Esophagus squamous epithelium (tissue), 4 donors: ENCODE data around the gene VTN.

ENCODE experiments used
- POLR2A ChIP-seq, 4 donors: fragments of 450-650 bp; IDR thresholded peaks; one replicate each; pipeline ENCODE4 v1.6.1; 2017; ENCODE audit warnings: antibody characterized with exemption in 4 of 4, mild to moderate bottlenecking in 4 of 4, moderate library complexity in 3 of 4
- TF ChIP-seq, protein P1 (sequence below), 6 experiments: fragments of 450-650 bp in 4 of 6; fragments of 200-600 bp in 2 of 6; sonication (generic) in 2 of 6; IDR thresholded peaks; one replicate each; pipeline ENCODE4 v1.5.1; 2016 to 2019; ENCODE audit warnings: antibody characterized with exemption in 6 of 6, mild to moderate bottlenecking in 4 of 6, moderate library complexity in 4 of 6

DNA sequence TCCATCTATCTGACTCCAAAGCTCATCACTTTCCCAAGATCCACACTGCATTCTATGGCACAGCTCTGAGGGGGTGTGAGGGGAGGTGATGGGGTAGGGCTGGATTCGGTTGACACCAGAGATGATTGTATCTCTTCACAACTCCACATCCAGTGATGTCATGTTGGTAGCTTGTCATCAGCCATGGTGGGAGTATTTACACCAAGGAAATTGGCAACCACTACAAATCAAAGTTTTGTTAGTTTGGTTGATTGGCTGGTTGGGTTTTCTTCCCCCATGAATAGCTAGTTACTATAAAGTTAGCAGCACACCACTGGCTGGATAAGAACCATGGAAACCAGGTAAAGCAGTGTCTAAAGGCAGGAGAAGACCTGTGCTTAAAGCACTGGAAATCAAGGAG lies 20.9 kb upstream of the VTN start:
- TF ChIP-seq, protein P1, sequence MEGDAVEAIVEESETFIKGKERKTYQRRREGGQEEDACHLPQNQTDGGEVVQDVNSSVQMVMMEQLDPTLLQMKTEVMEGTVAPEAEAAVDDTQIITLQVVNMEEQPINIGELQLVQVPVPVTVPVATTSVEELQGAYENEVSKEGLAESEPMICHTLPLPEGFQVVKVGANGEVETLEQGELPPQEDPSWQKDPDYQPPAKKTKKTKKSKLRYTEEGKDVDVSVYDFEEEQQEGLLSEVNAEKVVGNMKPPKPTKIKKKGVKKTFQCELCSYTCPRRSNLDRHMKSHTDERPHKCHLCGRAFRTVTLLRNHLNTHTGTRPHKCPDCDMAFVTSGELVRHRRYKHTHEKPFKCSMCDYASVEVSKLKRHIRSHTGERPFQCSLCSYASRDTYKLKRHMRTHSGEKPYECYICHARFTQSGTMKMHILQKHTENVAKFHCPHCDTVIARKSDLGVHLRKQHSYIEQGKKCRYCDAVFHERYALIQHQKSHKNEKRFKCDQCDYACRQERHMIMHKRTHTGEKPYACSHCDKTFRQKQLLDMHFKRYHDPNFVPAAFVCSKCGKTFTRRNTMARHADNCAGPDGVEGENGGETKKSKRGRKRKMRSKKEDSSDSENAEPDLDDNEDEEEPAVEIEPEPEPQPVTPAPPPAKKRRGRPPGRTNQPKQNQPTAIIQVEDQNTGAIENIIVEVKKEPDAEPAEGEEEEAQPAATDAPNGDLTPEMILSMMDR (IDR thresholded peaks at IDR 0.05) = no peak
- no peak for TF ChIP-seq POLR2A (IDR thresholded peaks at IDR 0.05)
